SK-N-SH (cell line): ENCODE results near the gene ENOX2. TPM values are rescaled to one million over a fixed set of nuclear protein-coding genes. Genes with fewer than 3 reads are reported as not detected.

Experiments used
- CTCF ChIA-PET: fragments of 300-600, 350-600 bp; formaldehyde crosslinking; extraction: SDS; loops from one replicate; lab custom pipeline; 2021; lab: Yijun Ruan, JAX
- POLR2A ChIA-PET: fragments of 350-600 bp; sonication (Branson Sonifier 250); formaldehyde crosslinking; extraction: SDS; loops from one replicate; lab custom pipeline; 2020; ENCODE audit warnings: antibody characterized with exemption, inconsistent platforms; lab: Yijun Ruan, JAX
- DNase-seq: peaks from one replicate; pipeline ENCODE4 v3.0.0; 2012
- H2AFZ ChIP-seq: fragments of 200-600 bp; sonication (generic); 2 replicates; pipeline ENCODE4 v1.8.1; 2016; ENCODE audit warnings: antibody characterized with exemption, mild to moderate bottlenecking, low read depth
- H3F3A ChIP-seq: fragments of 200-600 bp; sonication (generic); replicated peaks from 2 replicates; pipeline ENCODE3; 2016; ENCODE audit warnings: antibody characterized with exemption, mild to moderate bottlenecking; ENCODE audit not compliant: insufficient read depth
- H3K27ac ChIP-seq, 2 experiments: fragments of 200-500 bp in 1 of 2; fragments of 200-600 bp in 1 of 2; sonication (Bioruptor generic) in 1 of 2; sonication (generic), shearing (Covaris generic) in 1 of 2; 2 replicates each; pipeline versions ENCODE4 v1.5.1 to v1.6.1; 2014 to 2016; ENCODE audit warnings: low read depth in 2 of 2, inconsistent platforms in 1 of 2, low read length in 1 of 2, mild to moderate bottlenecking in 1 of 2, mixed read lengths in 1 of 2
- H3K27me3 ChIP-seq: fragments of 200-600 bp; sonication (generic), shearing (Covaris generic); 2 replicates; pipeline ENCODE4 v1.6.1; 2016; ENCODE audit warnings: mixed run types; ENCODE audit not compliant: insufficient read depth
- H3K36me3 ChIP-seq, 2 experiments: fragments of 200-500 bp in 1 of 2; fragments of 200-600 bp in 1 of 2; sonication (Bioruptor generic) in 1 of 2; sonication (generic) in 1 of 2; replicated peaks in 1 of 2; 2 replicates each; pipeline versions ENCODE3 to v1.5.1; 2014 to 2016; ENCODE audit warnings: low read length in 1 of 2, mild to moderate bottlenecking in 1 of 2; ENCODE audit not compliant: insufficient read depth in 2 of 2, control insufficient read depth in 1 of 2
- H3K4me1 ChIP-seq, 2 experiments: fragments of 200-500 bp in 1 of 2; fragments of 200-600 bp in 1 of 2; sonication (Bioruptor generic) in 1 of 2; sonication (generic), shearing (Covaris generic) in 1 of 2; 2 replicates each; pipeline versions ENCODE4 v1.5.1 to v1.6.1; 2014 to 2016; ENCODE audit warnings: low read depth in 1 of 2, low read length in 1 of 2, mixed run types in 1 of 2; ENCODE audit not compliant: insufficient read depth in 2 of 2, control insufficient read depth in 1 of 2
- H3K4me2 ChIP-seq: fragments of 200-600 bp; sonication (generic), shearing (Covaris generic); 2 replicates; pipeline ENCODE4 v1.6.1; 2017; ENCODE audit warnings: mixed run types
- H3K4me3 ChIP-seq, 2 experiments: fragments of 200-500 bp in 1 of 2; fragments of 200-600 bp in 1 of 2; sonication (Bioruptor generic) in 1 of 2; sonication (generic), shearing (Covaris generic) in 1 of 2; 2 replicates each; pipeline versions ENCODE4 v1.5.1 to v1.8.1; 2014 to 2016; ENCODE audit warnings: low read depth in 2 of 2, inconsistent platforms in 1 of 2, low read length in 1 of 2, mild to moderate bottlenecking in 1 of 2, mixed read lengths in 1 of 2, moderate library complexity in 1 of 2
- H3K79me2 ChIP-seq: fragments of 200-600 bp; sonication (generic); 2 replicates; pipeline ENCODE4 v1.8.1; 2017; ENCODE audit warnings: mild to moderate bottlenecking; ENCODE audit not compliant: insufficient read depth
- H3K9ac ChIP-seq: fragments of 200-600 bp; sonication (generic); 2 replicates; pipeline ENCODE4 v1.6.1; 2017; ENCODE audit warnings: mixed run types
- H3K9me2 ChIP-seq: fragments of 200-600 bp; sonication (generic); 2 replicates; pipeline ENCODE4 v1.6.1; 2017; ENCODE audit warnings: mixed run types
- H3K9me3 ChIP-seq: fragments of 200-600 bp; sonication (generic); 2 replicates; pipeline ENCODE4 v1.6.1; 2017; ENCODE audit warnings: mixed run types, mild to moderate bottlenecking, moderate library complexity
- H4K20me1 ChIP-seq: fragments of 200-600 bp; sonication (generic); 2 replicates; pipeline ENCODE4 v1.6.1; 2017; ENCODE audit warnings: mild to moderate bottlenecking, mixed run types; ENCODE audit not compliant: insufficient read depth
- CTCF ChIP-seq: fragments of 200-600 bp; sonication (generic); IDR thresholded peaks from 2 replicates; pipeline ENCODE4 v1.6.1; 2017; ENCODE audit warnings: antibody characterized with exemption, mild to moderate bottlenecking, moderate library complexity
- ELF1 ChIP-seq: IDR thresholded peaks from 2 replicates; pipeline ENCODE4 v1.4.0; 2012
- EP300 ChIP-seq, 2 experiments: IDR thresholded peaks; 2 replicates each; pipeline versions ENCODE4 v1.4.0 to v1.6.1; 2012; ENCODE audit warnings: borderline replicate concordance in 1 of 2, low read depth in 1 of 2, low read length in 1 of 2
- FOXM1 ChIP-seq: IDR thresholded peaks from 2 replicates; pipeline ENCODE4 v1.4.0; 2012; ENCODE audit warnings: low read depth, mild to moderate bottlenecking
- GABPA ChIP-seq: IDR thresholded peaks from 2 replicates; pipeline ENCODE4 v1.4.0; 2012; ENCODE audit warnings: low read depth, mild to moderate bottlenecking
- IRF3 ChIP-seq: fragments of 150-350 bp; IDR thresholded peaks from 2 replicates; pipeline ENCODE4 v1.6.1; 2016; ENCODE audit warnings: mild to moderate bottlenecking, low read depth, low read length
- MAX ChIP-seq: IDR thresholded peaks from 2 replicates; pipeline ENCODE4 v1.4.0; 2012; ENCODE audit warnings: low read depth
- MEF2A ChIP-seq: IDR thresholded peaks from 2 replicates; pipeline ENCODE4 v1.4.0; 2012; ENCODE audit warnings: low read depth, borderline replicate concordance
- MXI1 ChIP-seq: IDR thresholded peaks from 2 replicates; pipeline ENCODE4 v1.6.1; 2012; ENCODE audit warnings: mild to moderate bottlenecking, low read depth, low read length, improper control_type of control experiment
- PBX3 ChIP-seq: IDR thresholded peaks from 2 replicates; pipeline ENCODE4; 2012
- RFX5 ChIP-seq: IDR thresholded peaks from 2 replicates; pipeline ENCODE4 v1.6.1; 2012; ENCODE audit warnings: mild to moderate bottlenecking, improper control_type of control experiment, low read length
- RXRA ChIP-seq: IDR thresholded peaks from 2 replicates; pipeline ENCODE4 v1.4.0; 2012; ENCODE audit warnings: low read depth, mild to moderate bottlenecking, borderline replicate concordance
- SIN3A ChIP-seq: IDR thresholded peaks from 2 replicates; pipeline ENCODE4 v1.6.1; 2012; ENCODE audit warnings: low read depth, mild to moderate bottlenecking, low read length, moderate library complexity, borderline replicate concordance
- SMC3 ChIP-seq: IDR thresholded peaks from 2 replicates; pipeline ENCODE4 v1.6.1; 2012; ENCODE audit warnings: low read depth, low read length, improper control_type of control experiment
- TCF12 ChIP-seq: IDR thresholded peaks from 2 replicates; pipeline ENCODE4 v1.4.0; 2012
- YY1 ChIP-seq: IDR thresholded peaks from 2 replicates; pipeline ENCODE4 v1.4.0; 2012; ENCODE audit warnings: low read depth, mild to moderate bottlenecking
- WGBS: methylation state at CpG from one replicate; pipeline ENCODE4 v1.1.6; 2017; ENCODE audit warnings: low lambda C conversion rate; 5-methylcytosine and 5-hydroxymethylcytosine counted together
- polyA plus RNA-seq, 3 experiments: library from polyadenylated mRNA; depleted of rRNA; stranded (reverse); fragments of >200 nt; gene quantifications; 2 replicates each; pipeline ENCODE4 v1.2.3, GENCODE V29; 2012
- TF ChIP-seq, protein P1 (sequence below): IDR thresholded peaks from 2 replicates; pipeline ENCODE4 v1.4.0; 2012; ENCODE audit warnings: low read depth, borderline replicate concordance

Gene ENOX2
- polyA plus RNA-seq, 1 of the 3 experiments (the other 2 are of a cell fraction) = 8.8 TPM

GRCh38 chrX:130829526-130830515, 73.2 kb downstream of the ENOX2 start:
- POLR2A ChIA-PET = no interaction called here
- Histone ChIP-seq H3K4me3 (no peak overlapping the region), H3K79me2 (no peaks in the 10 kb centered on the region), H3K27me3 (no peaks in the 10 kb centered on the region), H2AFZ (no peak overlapping the region), H4K20me1 (no peaks in the 10 kb centered on the region)
- TF ChIP-seq MEF2A = no peak
- no peak for TF ChIP-seq GABPA
- TF ChIP-seq, all 33 proteins: peak for 0
- CTCF ChIA-PET = interaction anchor here (0.6 kb wide), 1 partner anchor 1725 kb away, joined by 3 read pairs; no protein-coding TSS in a partner anchor
- DNase-seq = no peak
- H3F3A ChIP-seq = no peaks in the 10 kb centered on the region
- no peaks in the 10 kb centered on the region for H3K9me2 ChIP-seq
- H3K9ac ChIP-seq = no peak overlapping the region
- H3K9me3 ChIP-seq = no peaks in the 10 kb centered on the region
- H3K4me1 ChIP-seq = no peaks in the 10 kb centered on the region; a peak in 1 of 4 replicates
- 54% methylated on average over 2 of the region's 2 CpGs for WGBS
- H3K27ac ChIP-seq = no peak overlapping the region
- no peak overlapping the region for H3K4me2 ChIP-seq
- no peaks in the 10 kb centered on the region for H3K36me3 ChIP-seq

DNA sequence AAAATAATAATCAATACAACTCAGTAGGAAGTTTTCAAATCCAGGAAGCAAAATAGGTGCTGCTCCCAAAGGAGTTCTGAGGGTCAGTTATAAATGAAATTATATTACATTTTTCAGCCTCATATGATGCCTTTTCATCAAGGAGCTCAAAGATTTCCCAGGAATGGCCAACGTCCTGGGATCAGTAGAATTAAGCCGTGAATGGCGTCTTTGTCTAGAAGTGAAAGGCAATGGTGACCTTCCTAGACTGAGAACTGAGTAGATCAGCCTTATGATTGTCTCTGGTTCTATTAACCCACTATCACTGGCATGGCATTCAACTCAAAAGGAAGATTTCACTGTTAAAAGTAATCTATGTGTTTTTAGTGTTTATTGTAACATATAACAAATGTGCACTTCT, 74.4 kb downstream of the ENOX2 start:
- TF ChIP-seq TCF12 (no peak), CTCF (no peak), GABPA (no peak), MAX (no peak), RFX5 (no peak), IRF3 (no peak), EP300 (IDR thresholded peaks at IDR 0.05; ENCODE audit: borderline replicate concordance in 1 of 2, low read depth in 1 of 2, low read length in 1 of 2) (no peak), MXI1 (no peak), RXRA (no peak), PBX3 (no peak), YY1 (no peak), SIN3A (no peak), FOXM1 (no peak), SMC3 (no peak), ELF1 (no peak)
- TF ChIP-seq, protein P1, sequence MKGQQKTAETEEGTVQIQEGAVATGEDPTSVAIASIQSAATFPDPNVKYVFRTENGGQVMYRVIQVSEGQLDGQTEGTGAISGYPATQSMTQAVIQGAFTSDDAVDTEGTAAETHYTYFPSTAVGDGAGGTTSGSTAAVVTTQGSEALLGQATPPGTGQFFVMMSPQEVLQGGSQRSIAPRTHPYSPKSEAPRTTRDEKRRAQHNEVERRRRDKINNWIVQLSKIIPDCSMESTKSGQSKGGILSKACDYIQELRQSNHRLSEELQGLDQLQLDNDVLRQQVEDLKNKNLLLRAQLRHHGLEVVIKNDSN = no peak
- Histone ChIP-seq H3K4me3 (no peak overlapping the region), H4K20me1 (no peaks in the 10 kb centered on the region), H3F3A (no peaks in the 10 kb centered on the region), H3K36me3 (no peaks in the 10 kb centered on the region), H3K27me3 (no peaks in the 10 kb centered on the region), H3K27ac (no peak overlapping the region), H3K9ac (no peak overlapping the region), H3K9me2 (no peaks in the 10 kb centered on the region), H2AFZ (no peak overlapping the region), H3K4me2 (no peak overlapping the region), H3K9me3 (no peaks in the 10 kb centered on the region), H3K79me2 (no peaks in the 10 kb centered on the region), H3K4me1 (no peaks in the 10 kb centered on the region; a peak in 1 of 4 replicates)
- ChIA-PET CTCF (no interaction called here), POLR2A (no interaction called here)
- DNase-seq = no peak
- WGBS = 45% methylated on average over 3 of the region's 3 CpGs
